ENCODE measurements around the gene FBXW2. TPM values are rescaled to one million over a fixed set of nuclear protein-coding genes. Genes with fewer than 3 reads are reported as not detected.

The FBXW2 gene
- total and polyA plus RNA-seq, 10 of the 15 experiments (the other 5 are each of a cell fraction or from before 2014, with no cell fraction given), result 2.9 to 56.9 (median 39.1) TPM

DNA sequence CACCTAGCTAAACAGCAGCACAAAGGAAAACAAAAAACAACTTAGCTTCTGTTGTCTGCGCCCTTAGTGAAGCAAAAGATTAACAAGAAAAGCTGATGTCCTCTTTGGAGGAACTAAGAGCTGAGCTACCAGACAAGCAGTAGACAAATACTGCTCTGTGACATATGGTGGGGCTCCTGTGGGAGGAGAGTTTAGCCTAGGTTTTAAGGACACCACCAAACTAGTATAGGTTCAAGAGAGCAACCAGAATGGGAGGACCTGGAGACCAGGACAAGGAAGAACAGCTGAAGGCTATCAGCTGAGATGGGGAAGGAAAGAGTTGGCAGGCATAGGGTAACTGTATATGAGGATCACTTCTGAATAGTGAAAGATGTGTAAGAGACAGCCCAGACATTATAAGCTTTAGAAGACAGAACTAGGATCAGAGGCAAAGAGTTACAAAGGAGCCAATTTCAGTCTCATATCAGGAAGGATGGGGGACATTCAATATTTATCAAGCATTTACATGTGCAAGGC lies 27.2 kb downstream of the FBXW2 start:
- CTCF ChIA-PET, result interaction anchor here (0.9 to 2.4 kb wide), 2 partner anchors 9 to 220 kb away, joined by 3 to 18 read pairs; no protein-coding TSS in a partner anchor
- H3K36me3 ChIP-seq (ENCODE audit: control insufficient read depth in 2 of 2, insufficient read depth in 2 of 2, low read length in 1 of 2), result peaks cover 8 to 46% of the 10 kb centered on the region in 2 experiments
- TF ChIP-seq USF2 (IDR thresholded peaks at IDR 0.05; ENCODE audit: borderline replicate concordance, low read depth, low read length) (no peak), CEBPB (IDR thresholded peaks at IDR 0.05; ENCODE audit: borderline replicate concordance in 1 of 2, low read depth in 2 of 2, low read length in 2 of 2) (no peak), PKNOX1 (IDR thresholded peaks at IDR 0.05) (no peak), BRCA1 (IDR thresholded peaks at IDR 0.05; ENCODE audit: low read depth, low read length) (no peak), WRNIP1 (IDR thresholded peaks at IDR 0.05; ENCODE audit: borderline replicate concordance, low read depth, low read length) (no peak), ZNF207 (IDR thresholded peaks at IDR 0.05; ENCODE audit: borderline replicate concordance) (no peak), MYB (IDR thresholded peaks at IDR 0.05; ENCODE audit: borderline replicate concordance, low read depth, low read length) (no peak), IRF4 (IDR thresholded peaks at IDR 0.05; ENCODE audit: low read depth, low read length) (no peak), RBBP5 (conservative IDR thresholded peaks at IDR 0.05) (no peak)

More for the DNA sequence above, 27.2 kb downstream of the FBXW2 start:
- Histone ChIP-seq H3K79me2 (ENCODE audit: control insufficient read depth, insufficient read depth, low read length) (no peaks in the 10 kb centered on the region), H3K9me3 (replicated peaks; ENCODE audit: control insufficient read depth, insufficient read depth, low read length) (no peaks in the 10 kb centered on the region), H3K9ac (ENCODE audit: control insufficient read depth, insufficient read depth, low read length) (no peak overlapping the region), H3K27ac (ENCODE audit: control insufficient read depth, insufficient read depth) (no peak overlapping the region), H3K4me1 (ENCODE audit: control insufficient read depth, insufficient read depth, low read length) (no peaks in the 10 kb centered on the region), H4K20me1 (ENCODE audit: control insufficient read depth, insufficient read depth) (no peaks in the 10 kb centered on the region), H2AFZ (ENCODE audit: control insufficient read depth, low read depth, low read length) (no peak overlapping the region), H3K4me3 (no peak overlapping the region), H3K27me3 (replicated peaks in 1 of 2; ENCODE audit: control insufficient read depth in 2 of 2, insufficient read depth in 2 of 2, low read length in 1 of 2) (no peaks in the 10 kb centered on the region), H3K4me2 (ENCODE audit: control insufficient read depth, insufficient read depth) (no peak overlapping the region)
- DNase-seq (ENCODE audit: low read depth, low spot score), result no peak
- 100% methylated on average over 1 of the region's 1 CpG for WGBS (ENCODE audit: insufficient coverage, insufficient replicate concordance, low lambda C conversion rate, missing lambda C conversion rate)
- BruUV-seq (replicated peaks), result no TSS peak
- SMC1A ChIA-PET (ENCODE audit: uncharacterized antibody, unreplicated experiment), result interaction anchor here (1.0 to 1.2 kb wide), 2 partner anchors 15 to 216 kb away, joined by 3 to 5 read pairs; no protein-coding TSS in a partner anchor
- intact Hi-C loops (cut with micrococcal nuclease; ENCODE audit: unreplicated experiment), result no loop called here
- no peak for ATAC-seq
- POLR2A ChIA-PET, result no interaction called here
- in situ Hi-C loops (cut with MboI), result no loop called here
- RAD21 ChIA-PET (ENCODE audit: unreplicated experiment), result interaction anchor here (0.9 kb wide), 1 partner anchor 10 kb away, joined by 3 read pairs; no protein-coding TSS in a partner anchor
- FAIRE-seq, result no peak

Measured in GM12878 (cell line).